ENCODE results near the gene AGBL1.

The AGBL1 gene

GRCh38 chr15:86664581-86664980 is 584.9 kb downstream of the AGBL1 start:
- DNase-seq (ENCODE audit: low spot score): no peak
- TF ChIP-seq CTCF (IDR thresholded peaks at IDR 0.05; ENCODE audit: extremely low read depth, missing control alignments): no peak

GRCh38 chr15:86676002-86676401 is 596.3 kb downstream of the AGBL1 start:
- DNase-seq (ENCODE audit: low spot score): no peak
- TF ChIP-seq CTCF (IDR thresholded peaks at IDR 0.05; ENCODE audit: extremely low read depth, missing control alignments): no peak

GRCh38 chr15:86677278-86677677 is 597.6 kb downstream of the AGBL1 start:
- DNase-seq (ENCODE audit: low spot score): no peak
- no peak for TF ChIP-seq CTCF (IDR thresholded peaks at IDR 0.05; ENCODE audit: extremely low read depth, missing control alignments)

GRCh38 chr15:86685263-86685662 is 605.6 kb downstream of the AGBL1 start:
- DNase-seq (ENCODE audit: low spot score): no peak
- no peak for TF ChIP-seq CTCF (IDR thresholded peaks at IDR 0.05; ENCODE audit: extremely low read depth, missing control alignments)

GRCh38 chr15:86689006-86689405 is 609.3 kb downstream of the AGBL1 start:
- no peak for TF ChIP-seq CTCF (IDR thresholded peaks at IDR 0.05; ENCODE audit: extremely low read depth, missing control alignments)

GRCh38 chr15:86690566-86690965 is 610.9 kb downstream of the AGBL1 start:
- DNase-seq (ENCODE audit: low spot score): no peak
- TF ChIP-seq CTCF (IDR thresholded peaks at IDR 0.05; ENCODE audit: extremely low read depth, missing control alignments): no peak

More at GRCh38 chr15:86689006-86689405, 609.3 kb downstream of the AGBL1 start:
- DNase-seq (ENCODE audit: low spot score): no peak

- no peak for DNase-seq (ENCODE audit: low spot score)
- no peak for TF ChIP-seq CTCF (IDR thresholded peaks at IDR 0.05; ENCODE audit: extremely low read depth, missing control alignments)
Measured at GRCh38 chr15:86691091-86691663, 611.5 kb downstream of the AGBL1 start.

Data from GM20000 (cell line).